GM18507 (cell line): ENCODE results near the gene GPR155.
"Not testable (repeated sequence)": the region's sequence is repeated elsewhere in the genome, so short reads cannot be mapped to it uniquely, and the experiment has no call there.

Source experiments
- DNase-seq: peaks from one replicate; pipeline ENCODE4 v3.0.0; 2011; ENCODE audit warnings: low read depth; ENCODE audit not compliant: insufficient read length; ENCODE audit errors: extremely low spot score
- FAIRE-seq: peaks from 2 replicates; lab custom pipeline; 2011; peaks lifted over from hg19 to GRCh38; lab: Jason Lieb, UNC

Gene GPR155

DNA sequence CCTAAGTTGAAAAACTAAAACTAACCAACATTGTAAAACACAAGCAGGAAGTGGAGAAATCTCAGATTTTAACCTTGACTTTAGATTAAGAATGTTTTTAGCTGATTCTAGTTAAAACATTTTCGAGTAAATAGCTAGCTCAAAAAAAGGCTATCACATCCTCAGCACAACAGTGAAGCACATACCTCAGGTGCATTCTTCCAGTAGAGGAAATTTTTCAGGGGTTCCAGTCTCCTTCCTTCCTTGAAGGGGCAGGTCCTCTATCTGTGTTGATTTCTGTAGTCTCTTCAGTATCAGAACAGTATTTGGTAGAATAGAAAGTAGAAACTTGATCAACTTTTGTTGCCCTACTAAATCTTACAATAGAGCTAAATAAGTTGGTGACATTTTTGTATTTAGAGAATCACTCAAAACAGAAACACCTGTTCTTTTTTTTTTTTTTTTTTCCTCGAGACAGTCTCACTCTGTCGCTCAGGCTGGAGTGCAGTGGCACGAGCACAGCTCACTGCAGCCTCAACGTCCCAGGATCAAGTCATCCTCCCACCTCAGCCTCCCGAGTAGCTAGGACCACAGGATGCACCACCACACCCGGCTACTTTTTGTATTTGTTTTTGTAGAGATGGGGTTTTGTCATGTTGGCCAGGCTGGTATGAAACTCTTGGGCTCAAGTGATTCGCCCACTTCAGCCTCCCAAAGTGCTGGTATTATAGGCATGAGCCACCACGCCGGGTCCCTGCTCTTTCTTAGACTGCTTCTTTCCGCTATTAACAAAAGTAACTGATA lies 6.9 kb upstream of the GPR155 start:
- DNase-seq (no peak), FAIRE-seq (peak; percentile 24)

DNA sequence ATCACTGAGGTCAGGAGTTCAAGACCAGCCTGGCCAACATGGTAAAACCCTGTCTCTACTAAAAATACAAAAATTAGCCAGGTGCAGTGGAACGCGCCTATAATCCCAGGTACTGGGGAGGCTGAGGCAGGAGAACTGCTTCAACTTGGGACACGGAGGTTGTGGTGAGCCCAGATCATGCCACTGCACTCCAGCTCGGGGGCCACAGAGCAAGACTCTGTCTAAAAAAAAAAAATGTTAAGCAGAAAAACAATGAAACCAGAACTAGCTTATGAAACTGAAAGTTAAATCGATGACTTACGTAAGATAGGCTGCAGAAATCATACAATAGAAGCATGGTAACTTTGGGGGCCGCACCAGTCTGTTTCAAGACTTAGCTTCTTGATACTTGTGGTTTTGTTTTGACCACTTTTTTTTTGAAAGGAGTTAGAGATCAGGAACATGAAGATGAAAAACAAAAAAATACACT lies 6.2 kb upstream of the GPR155 start:
- peak; percentile 51 for DNase-seq
- FAIRE-seq = peak; percentile 96

GRCh38 chr2:174491947-174492346 lies 5.1 kb upstream of the GPR155 start:
- FAIRE-seq (no peak), DNase-seq (no peak)

GRCh38 chr2:174490051-174490450 lies 3.2 kb upstream of the GPR155 start:
- no peak for DNase-seq
- FAIRE-seq = no peak

DNA sequence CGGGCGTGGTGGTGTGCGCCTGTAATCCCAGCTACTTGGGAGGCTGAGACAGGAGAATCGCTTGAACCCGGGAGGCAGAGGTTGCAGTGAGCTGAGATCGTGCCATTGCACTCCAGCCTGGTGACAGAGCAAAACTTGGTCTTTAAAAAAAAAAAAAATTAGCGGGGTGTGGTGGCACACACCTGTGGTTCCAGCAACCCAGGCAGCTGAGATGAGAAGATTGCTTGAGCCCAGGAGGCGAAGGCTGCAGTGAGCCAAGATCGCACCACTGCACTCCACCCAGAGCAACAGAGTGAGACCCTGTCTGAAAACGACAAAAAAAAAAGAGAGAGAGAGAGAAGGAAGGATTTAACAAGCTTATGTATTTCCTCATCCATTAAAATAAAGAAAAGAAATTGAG lies 2.7 kb upstream of the GPR155 start:
- FAIRE-seq, DNase-seq: not testable (repeated sequence)

DNA sequence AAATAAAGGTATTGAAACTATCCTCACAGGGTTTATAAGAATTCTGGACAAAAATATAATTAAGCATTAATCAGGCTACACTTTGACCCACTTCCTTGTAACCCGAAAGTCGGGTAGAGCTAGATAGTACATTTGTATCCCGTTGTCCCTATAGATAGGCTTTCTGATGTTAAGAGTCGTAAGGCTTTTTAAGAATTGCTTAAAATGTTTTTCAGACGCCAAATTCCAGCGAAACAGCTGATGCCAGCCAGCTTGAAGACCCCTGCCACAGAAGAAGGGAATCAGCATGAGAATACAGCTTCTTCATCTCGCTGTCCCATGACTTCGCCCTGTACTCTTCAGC lies 962 bp upstream of the GPR155 start:
- no peak for DNase-seq
- no peak for FAIRE-seq

GRCh38 chr2:174487108-174487819 lies 435 bp upstream of the GPR155 start:
- peak; percentile 92 for DNase-seq
- FAIRE-seq = peak; percentile 97

GRCh38 chr2:174485788-174486562 lies 854 bp downstream of the GPR155 start:
- DNase-seq (no peak), FAIRE-seq (no peak)

GRCh38 chr2:174485045-174485444 lies 1.8 kb downstream of the GPR155 start:
- not testable (repeated sequence) for DNase-seq, FAIRE-seq

- FAIRE-seq = no peak
- no peak for DNase-seq
These were observed 2.3 kb downstream of the GPR155 start for GRCh38 chr2:174484573-174484972.

GRCh38 chr2:174482854-174483253 lies 4.0 kb downstream of the GPR155 start:
- DNase-seq = no peak
- no peak for FAIRE-seq

DNA sequence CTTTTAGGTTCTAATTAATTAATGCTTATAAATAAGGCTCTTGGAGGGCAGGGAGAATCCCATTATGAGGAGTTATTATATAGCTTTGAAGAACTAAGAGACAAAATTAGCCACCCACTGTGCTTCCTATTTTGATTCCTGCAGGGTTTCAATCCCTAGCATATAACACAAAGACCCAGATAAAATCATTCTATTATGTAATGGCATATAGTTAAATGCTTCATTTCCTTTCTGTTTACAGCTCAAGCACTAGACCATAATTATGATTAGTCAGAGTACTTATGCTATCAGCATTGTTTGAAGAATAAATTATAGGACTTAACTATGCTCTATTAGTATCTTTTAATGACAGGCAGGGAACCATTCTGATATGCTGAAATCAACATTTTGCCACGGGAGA lies 9.1 kb downstream of the GPR155 start:
- FAIRE-seq (no peak), DNase-seq (no peak)

- FAIRE-seq (no peak), DNase-seq (no peak)
These were observed 13.0 kb downstream of the GPR155 start for GRCh38 chr2:174473796-174474195.

DNA sequence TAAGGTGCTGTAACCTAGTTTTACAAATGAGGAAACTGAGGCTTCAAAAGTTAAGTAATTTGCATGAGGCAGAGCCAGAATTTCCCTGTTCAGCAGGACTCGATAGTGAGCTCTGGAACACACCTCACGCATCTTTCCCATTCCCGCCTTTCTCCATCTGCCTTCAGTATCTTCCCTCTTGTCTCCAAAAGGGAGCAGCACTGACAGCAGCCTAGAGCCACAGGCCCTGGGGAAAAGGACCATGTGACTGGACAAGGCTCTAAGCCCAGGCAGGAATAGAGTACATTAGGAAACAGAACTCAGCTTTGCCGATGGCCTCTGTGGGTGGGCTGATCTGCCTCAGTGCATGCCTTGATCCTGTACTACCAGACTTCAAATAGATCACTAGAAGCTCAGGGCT lies 21.5 kb downstream of the GPR155 start:
- DNase-seq = no peak
- no peak for FAIRE-seq

GRCh38 chr2:174461221-174461620 lies 25.6 kb downstream of the GPR155 start:
- no peak for FAIRE-seq
- no peak for DNase-seq

DNA sequence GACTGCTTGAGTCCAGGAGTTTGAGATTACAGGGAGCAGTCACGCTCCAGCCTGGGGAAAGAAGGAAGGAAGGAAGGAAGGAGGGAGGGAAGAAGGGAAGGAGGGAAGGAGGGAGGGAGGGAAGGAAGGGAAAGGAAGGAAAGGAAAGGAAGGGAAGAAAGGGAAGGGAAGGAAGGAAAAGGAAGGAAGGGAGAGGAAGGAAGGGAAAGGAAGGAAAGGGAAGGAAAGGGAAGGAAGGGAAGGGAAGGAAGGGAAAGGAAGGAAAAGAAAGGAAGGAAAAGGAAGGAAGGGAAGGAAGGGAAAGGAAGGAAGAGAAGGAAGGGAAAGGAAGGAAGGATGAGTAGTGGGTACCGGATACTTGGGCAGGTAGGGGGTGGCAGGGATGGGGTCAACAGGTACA lies 32.3 kb downstream of the GPR155 start:
- FAIRE-seq = no peak
- DNase-seq = no peak

GRCh38 chr2:174450021-174450816 lies 36.6 kb downstream of the GPR155 start:
- no peak for DNase-seq
- FAIRE-seq = no peak

DNA sequence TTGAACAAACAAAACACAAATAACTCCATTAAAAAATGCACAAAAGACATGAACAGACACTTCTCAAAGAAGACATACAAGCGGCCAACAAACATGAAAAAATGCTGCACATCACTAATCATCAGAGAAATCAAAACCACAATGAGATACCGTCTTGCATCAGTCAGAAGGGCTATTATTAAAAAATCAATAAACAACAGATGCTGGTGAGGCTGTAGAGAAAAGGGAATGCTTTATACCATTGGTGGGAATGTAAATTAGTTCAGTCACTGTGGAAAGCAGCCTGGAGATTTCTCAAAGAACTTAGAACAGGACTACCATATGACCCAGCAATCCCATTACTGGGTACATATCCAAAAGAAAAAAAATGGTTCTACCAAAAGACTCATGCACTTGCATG lies 37.8 kb downstream of the GPR155 start:
- DNase-seq (no peak), FAIRE-seq (no peak)

DNA sequence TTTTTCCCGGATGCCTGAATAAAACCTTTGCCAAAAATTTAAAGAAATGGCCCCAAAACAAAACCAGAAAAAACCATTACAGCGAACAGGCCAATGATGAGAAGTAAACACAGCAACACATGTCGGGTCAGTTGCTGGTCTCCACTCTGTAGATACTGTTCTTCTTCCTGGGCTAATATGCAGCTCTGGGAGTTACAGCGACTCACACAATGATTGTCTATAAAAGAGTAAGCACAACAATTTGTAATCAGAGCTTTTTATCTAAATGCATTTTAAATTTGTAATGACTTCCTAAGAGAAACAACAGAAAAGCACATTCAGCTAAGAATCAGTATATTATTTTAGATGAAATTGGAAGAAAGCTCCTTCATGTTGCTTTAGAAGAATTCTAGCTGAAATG lies 40.3 kb downstream of the GPR155 start:
- FAIRE-seq = no peak

GRCh38 chr2:174445248-174445647 lies 41.6 kb downstream of the GPR155 start:
- FAIRE-seq (no peak), DNase-seq (no peak)

More for the DNA sequence above, 40.3 kb downstream of the GPR155 start:
- no peak for DNase-seq
